ENCODE data around the gene MYLK4.

DNA sequence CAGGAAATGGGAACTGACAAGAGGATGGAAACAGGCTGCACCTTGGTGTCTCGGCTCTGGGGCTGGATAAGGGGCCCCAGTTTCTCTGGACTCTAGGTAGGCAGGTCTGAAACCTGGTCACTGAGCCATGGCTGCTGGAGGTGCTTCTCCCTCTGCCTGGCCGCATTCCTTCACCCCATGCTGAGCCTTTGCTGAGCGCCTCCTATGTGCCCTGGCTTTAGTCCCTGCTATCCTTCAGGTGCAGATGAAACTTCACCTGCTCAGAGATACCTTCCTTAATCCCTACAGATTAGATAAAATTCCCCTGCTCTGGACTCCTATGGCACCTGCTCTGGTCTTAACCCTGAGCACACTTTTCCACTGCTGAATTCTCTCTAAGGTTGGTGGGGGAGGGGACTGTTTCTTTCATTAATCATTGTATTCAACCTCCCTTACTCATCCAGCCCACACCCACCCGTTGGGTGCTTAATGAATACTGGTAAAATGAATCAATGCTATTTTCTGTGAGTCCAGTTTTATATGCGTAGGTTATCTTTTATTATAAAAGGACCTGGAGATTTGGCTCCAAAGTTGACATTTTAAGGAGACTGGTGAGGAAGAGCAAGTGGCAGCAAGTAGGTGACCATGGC lies 19.3 kb downstream of the MYLK4 start:
- TF ChIP-seq, protein P1, sequence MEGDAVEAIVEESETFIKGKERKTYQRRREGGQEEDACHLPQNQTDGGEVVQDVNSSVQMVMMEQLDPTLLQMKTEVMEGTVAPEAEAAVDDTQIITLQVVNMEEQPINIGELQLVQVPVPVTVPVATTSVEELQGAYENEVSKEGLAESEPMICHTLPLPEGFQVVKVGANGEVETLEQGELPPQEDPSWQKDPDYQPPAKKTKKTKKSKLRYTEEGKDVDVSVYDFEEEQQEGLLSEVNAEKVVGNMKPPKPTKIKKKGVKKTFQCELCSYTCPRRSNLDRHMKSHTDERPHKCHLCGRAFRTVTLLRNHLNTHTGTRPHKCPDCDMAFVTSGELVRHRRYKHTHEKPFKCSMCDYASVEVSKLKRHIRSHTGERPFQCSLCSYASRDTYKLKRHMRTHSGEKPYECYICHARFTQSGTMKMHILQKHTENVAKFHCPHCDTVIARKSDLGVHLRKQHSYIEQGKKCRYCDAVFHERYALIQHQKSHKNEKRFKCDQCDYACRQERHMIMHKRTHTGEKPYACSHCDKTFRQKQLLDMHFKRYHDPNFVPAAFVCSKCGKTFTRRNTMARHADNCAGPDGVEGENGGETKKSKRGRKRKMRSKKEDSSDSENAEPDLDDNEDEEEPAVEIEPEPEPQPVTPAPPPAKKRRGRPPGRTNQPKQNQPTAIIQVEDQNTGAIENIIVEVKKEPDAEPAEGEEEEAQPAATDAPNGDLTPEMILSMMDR (IDR thresholded peaks at IDR 0.05; ENCODE audit: poor library complexity, severe bottlenecking) = no peak
- TF ChIP-seq MXI1 (conservative IDR thresholded peaks at IDR 0.05; ENCODE audit: poor library complexity, severe bottlenecking) (no peak), EP300 (conservative IDR thresholded peaks at IDR 0.05; ENCODE audit: poor library complexity, severe bottlenecking) (no peak), EZH2 (IDR thresholded peaks at IDR 0.05; ENCODE audit: borderline replicate concordance, insufficient read depth, low read length, poor library complexity, severe bottlenecking) (no peak), POLR2AphosphoS5 (IDR thresholded peaks at IDR 0.05) (no peak), TAF1 (IDR thresholded peaks at IDR 0.05; ENCODE audit: low read depth) (no peak)
- TF ChIP-seq, protein P2, sequence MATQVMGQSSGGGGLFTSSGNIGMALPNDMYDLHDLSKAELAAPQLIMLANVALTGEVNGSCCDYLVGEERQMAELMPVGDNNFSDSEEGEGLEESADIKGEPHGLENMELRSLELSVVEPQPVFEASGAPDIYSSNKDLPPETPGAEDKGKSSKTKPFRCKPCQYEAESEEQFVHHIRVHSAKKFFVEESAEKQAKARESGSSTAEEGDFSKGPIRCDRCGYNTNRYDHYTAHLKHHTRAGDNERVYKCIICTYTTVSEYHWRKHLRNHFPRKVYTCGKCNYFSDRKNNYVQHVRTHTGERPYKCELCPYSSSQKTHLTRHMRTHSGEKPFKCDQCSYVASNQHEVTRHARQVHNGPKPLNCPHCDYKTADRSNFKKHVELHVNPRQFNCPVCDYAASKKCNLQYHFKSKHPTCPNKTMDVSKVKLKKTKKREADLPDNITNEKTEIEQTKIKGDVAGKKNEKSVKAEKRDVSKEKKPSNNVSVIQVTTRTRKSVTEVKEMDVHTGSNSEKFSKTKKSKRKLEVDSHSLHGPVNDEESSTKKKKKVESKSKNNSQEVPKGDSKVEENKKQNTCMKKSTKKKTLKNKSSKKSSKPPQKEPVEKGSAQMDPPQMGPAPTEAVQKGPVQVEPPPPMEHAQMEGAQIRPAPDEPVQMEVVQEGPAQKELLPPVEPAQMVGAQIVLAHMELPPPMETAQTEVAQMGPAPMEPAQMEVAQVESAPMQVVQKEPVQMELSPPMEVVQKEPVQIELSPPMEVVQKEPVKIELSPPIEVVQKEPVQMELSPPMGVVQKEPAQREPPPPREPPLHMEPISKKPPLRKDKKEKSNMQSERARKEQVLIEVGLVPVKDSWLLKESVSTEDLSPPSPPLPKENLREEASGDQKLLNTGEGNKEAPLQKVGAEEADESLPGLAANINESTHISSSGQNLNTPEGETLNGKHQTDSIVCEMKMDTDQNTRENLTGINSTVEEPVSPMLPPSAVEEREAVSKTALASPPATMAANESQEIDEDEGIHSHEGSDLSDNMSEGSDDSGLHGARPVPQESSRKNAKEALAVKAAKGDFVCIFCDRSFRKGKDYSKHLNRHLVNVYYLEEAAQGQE (IDR thresholded peaks at IDR 0.05; ENCODE audit: borderline replicate concordance) = no peak
